ENCODE results near the gene LIPN. TPM values are rescaled to one million over a fixed set of nuclear protein-coding genes. Genes with fewer than 3 reads are reported as not detected.

LIPN gene
- total RNA-seq, 6 experiments from 2014 or later, result 0.25 to 0.29 TPM; not detected in 4

- peak in 2 of 4 donors; percentile 32 to 81 for ATAC-seq
- no peaks in the 10 kb centered on the region for H3K27me3 ChIP-seq
- no peaks in the 10 kb centered on the region for H3K9me3 ChIP-seq
- 60% methylated on average over 3 of the region's 30 CpGs for WGBS (ENCODE audit: insufficient coverage, low coverage, low lambda C conversion rate, missing lambda C conversion rate)
- intact Hi-C loops (cut with DNase I), result no loop called here
- no peak overlapping the region for H3K27ac ChIP-seq
- no peaks in the 10 kb centered on the region for H3K36me3 ChIP-seq
- peak; percentile 32 to 69 (median 46) for DNase-seq
- H3K4me1 ChIP-seq, result no peaks in the 10 kb centered on the region
- TF ChIP-seq POLR2A (IDR thresholded peaks at IDR 0.05) (no peak), CTCF (IDR thresholded peaks at IDR 0.05) (peak in 3 of 4 donors; percentile 13 to 65 (median 18))
- H3K4me3 ChIP-seq, result no peak overlapping the region
Observed at GRCh38 chr10:88728107-88728763, 31.6 kb upstream of the LIPN start.

- Histone ChIP-seq H3K27ac (no peak overlapping the region), H3K27me3 (no peaks in the 10 kb centered on the region), H3K36me3 (no peaks in the 10 kb centered on the region), H3K4me3 (no peak overlapping the region), H3K9me3 (no peaks in the 10 kb centered on the region), H3K4me1 (no peaks in the 10 kb centered on the region)
- DNase-seq (no peak), ATAC-seq (no peak)
- WGBS (ENCODE audit: insufficient coverage, low coverage, low lambda C conversion rate, missing lambda C conversion rate), result 74% methylated on average over 4 of the region's 4 CpGs
- TF ChIP-seq CTCF (IDR thresholded peaks at IDR 0.05) (no peak), POLR2A (IDR thresholded peaks at IDR 0.05) (no peak)
- intact Hi-C loops (cut with DNase I), result no loop called here
Observed at GRCh38 chr10:88730864-88731263, 29.0 kb upstream of the LIPN start.

- Histone ChIP-seq H3K36me3 (no peaks in the 10 kb centered on the region), H3K27ac (no peak overlapping the region), H3K4me1 (no peaks in the 10 kb centered on the region), H3K4me3 (no peak overlapping the region), H3K9me3 (no peaks in the 10 kb centered on the region), H3K27me3 (no peaks in the 10 kb centered on the region)
- ATAC-seq (peak in 2 of 4 donors; percentile 16 to 19), DNase-seq (no peak)
- intact Hi-C loops (cut with DNase I), result no loop called here
- TF ChIP-seq CTCF (IDR thresholded peaks at IDR 0.05) (no peak), POLR2A (IDR thresholded peaks at IDR 0.05) (no peak)
- WGBS (ENCODE audit: insufficient coverage, low coverage, low lambda C conversion rate, missing lambda C conversion rate), result 45% methylated on average over 6 of the region's 6 CpGs
Observed at GRCh38 chr10:88731296-88731695, 28.5 kb upstream of the LIPN start.

- TF ChIP-seq CTCF (IDR thresholded peaks at IDR 0.05) (no peak), POLR2A (IDR thresholded peaks at IDR 0.05) (no peak)
- Histone ChIP-seq H3K9me3 (no peaks in the 10 kb centered on the region), H3K4me3 (no peak overlapping the region), H3K36me3 (no peaks in the 10 kb centered on the region), H3K27ac (no peak overlapping the region), H3K4me1 (no peaks in the 10 kb centered on the region), H3K27me3 (no peaks in the 10 kb centered on the region)
- no peak for DNase-seq
- WGBS (ENCODE audit: insufficient coverage, low coverage, low lambda C conversion rate, missing lambda C conversion rate), result 85% methylated on average over 2 of the region's 2 CpGs
- intact Hi-C loops (cut with DNase I), result no loop called here
- ATAC-seq, result no peak
Observed at GRCh38 chr10:88733215-88733614, 26.6 kb upstream of the LIPN start.

Data from right lobe of liver (tissue), 6 donors.